ENCODE results near the gene DENND2A.

The DENND2A gene

DNA sequence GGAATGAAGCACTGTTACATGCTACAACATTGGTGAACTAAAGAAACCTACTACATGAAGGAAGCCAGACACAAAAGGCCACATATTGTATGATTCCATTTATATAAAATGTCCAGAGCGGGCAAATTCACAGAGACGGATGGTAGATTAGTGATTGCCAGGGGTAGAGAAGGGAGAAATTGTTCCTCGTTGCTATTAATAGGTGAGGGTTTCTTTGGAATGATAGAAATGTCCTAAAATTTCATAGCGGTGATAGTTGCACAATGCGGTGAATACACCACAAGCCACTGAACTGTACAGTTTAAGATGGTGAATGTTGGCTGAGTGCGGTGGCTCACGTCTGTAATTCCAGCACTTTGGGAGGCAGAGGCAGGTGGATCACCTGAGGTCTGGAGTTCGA lies 29.0 kb downstream of the DENND2A start:
- no peak for DNase-seq

DNA sequence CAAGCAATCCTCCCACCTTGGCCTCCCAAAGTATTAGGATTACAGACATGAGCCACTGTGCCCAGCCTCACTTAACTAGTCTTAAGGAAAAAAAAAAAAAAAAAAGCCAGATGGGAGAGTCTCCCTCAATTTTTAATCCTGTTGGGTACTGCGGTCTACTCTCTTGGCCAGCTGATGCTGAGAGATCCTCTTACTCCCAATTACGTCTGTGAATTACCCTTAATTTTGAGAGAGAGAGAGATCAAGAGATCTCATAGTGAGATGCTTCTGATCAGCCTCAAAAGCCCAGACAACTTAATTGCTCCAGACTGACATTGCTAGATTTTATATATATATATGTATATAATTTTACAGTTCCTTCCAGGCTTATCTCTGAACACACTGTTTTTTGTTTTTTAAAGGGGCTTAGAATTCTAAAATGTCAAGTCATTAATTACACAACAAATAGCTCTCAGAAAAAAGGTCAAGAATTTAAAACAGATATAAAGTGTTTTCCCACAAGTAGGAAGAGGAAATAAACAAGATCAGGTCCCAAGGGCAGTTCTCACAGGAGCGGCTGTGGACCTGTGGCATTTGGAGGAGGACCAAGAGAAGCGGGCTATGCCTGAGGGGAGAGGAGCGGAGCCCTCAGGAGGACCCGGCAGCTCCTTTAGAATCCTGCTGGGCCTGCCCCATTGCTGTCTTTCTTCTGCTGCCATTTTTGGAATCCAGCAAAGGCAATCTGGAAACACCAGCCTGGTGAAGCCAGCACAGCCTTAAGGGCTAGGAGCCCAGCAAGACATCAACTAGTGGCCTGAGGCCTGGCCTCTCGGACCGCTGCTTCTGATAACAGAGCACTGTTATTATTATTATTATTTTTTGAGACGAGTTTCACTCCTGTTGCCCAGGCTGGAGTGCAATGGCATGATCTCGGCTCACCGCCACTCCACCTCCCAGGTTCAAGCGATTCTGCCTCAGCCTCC lies 30.1 kb downstream of the DENND2A start:
- no peak for DNase-seq

DNA sequence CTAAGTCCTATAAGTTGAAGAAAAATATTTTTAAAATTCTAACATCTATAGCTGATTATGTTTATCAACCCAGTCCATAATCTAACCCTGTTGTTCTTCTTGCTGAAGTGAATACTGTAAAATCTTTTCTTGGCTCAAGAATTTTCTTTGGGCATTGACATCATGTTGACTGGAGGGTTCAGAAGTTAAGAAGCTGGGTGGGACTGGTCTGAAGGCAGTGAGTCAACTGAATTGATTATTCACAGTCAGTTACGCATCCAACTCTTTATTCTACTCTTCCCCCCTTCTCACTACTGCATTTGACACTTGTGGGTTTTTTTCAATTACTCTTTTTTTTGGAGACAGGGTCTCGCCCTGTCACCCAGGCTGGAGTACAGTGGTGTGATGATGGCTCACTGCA lies 31.0 kb downstream of the DENND2A start:
- no peak for DNase-seq

DNA sequence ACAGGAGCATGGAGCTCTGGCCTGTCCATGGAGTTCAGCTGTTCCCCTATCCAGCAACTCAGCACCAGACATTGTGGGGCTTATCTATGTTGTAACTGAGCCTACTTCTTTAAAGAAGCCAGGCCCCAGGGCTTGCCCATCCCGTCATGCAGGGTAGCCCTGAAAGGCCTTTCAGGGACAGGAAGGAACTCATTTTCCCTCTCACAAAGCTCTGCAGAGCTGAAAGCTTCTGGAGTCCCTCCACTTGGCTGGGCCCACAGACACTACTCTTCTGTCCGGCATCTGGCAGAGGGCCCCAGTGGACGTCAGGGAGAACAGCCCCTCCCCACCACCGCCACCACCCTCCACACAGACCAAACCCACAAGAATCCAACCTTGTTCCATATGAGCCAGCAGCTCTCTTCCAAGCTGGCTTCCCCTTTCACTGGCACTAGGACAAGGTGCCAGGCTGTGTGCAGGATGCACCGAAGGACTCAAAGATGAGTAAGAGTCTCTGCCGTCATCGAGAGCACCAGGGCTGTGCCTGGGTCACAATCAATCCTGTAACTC lies 33.1 kb downstream of the DENND2A start:
- no peak for DNase-seq

DNA sequence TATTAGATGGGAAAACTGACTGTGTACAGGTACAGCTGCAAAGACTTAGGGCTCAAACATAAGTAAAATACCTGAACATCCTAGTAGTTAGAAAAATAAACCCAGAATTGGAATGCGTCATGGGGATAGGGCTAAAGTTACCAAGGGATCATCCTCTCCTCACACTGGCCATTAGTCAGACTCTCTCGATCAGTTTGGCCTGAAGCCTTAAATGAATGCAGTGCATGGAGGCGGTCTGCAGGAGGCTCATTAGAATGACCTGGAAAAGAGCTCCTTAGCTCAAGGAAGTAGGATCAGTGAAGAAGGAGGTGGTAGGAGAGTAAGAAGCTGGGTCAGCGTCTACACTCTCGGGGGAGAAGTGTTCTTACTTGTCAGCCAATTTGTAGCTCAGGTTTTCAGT lies 35.3 kb downstream of the DENND2A start:
- DNase-seq: no peak

DNA sequence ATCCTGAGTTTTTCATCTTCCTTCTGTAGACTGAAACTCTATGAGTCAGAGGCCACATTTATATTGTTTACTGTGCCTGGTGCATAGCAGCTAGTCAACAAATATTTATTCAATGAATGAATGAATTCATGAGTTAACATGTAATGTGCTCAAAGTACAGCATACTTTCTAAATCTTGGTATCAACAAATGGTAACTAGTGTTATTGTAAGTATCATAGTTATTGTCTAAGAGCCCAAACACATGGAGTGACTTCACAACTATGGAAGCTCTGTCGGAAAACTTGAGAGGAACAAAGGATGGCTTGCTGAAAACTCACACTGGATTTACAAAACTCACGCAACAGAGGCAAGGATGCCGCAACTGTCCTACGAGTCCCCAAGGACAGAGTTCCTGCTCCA lies 35.9 kb downstream of the DENND2A start:
- no peak for DNase-seq

DNA sequence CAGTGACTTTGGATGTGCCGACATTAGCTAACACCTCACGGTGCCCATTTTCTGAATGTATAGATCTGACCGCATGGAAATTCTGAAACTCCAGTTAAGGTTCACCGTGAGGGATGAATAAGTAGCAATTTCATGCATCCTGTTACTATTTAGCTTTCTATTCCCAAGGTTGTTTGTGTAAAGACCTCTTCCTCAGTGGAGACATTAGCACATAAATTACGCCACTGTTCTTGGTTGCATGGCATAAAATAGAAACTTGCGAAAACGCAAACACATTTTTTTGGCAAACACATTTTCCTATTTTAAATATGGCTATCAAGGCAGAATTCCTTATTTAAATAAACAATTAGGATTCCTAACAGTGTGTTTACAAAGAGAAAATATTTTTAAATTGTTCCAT lies 36.5 kb downstream of the DENND2A start:
- DNase-seq: no peak

DNA sequence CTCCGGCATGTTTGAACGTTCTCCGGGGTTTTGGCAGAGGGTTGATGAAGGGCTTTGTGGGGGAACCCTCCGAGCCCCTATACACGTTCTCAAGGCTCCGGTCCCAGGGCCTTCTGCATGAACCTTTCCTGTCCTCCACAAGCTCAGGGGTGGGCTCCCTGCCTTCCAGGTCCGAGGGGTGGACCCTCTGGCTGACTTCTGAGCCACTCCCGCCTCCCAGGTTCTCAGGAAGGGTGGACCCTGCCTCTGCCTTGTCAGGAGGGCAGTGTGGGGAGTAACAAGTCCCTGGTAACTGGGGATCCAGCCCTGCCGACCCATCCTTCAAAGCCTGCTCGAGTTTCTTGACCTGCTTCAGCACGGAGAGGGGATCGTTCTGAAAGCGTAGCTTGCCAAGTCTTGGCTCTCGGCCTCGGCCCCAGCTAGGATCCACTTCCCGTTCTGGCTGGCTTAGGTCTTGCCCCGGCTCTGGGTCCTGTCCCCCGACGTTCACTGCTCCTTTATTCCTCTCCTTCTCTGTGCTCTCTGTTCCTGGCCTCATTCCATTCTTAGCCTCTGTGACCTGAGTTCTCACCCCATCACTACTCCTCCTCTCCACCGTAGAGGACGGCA lies 38.9 kb downstream of the DENND2A start:
- no peak for DNase-seq

DNA sequence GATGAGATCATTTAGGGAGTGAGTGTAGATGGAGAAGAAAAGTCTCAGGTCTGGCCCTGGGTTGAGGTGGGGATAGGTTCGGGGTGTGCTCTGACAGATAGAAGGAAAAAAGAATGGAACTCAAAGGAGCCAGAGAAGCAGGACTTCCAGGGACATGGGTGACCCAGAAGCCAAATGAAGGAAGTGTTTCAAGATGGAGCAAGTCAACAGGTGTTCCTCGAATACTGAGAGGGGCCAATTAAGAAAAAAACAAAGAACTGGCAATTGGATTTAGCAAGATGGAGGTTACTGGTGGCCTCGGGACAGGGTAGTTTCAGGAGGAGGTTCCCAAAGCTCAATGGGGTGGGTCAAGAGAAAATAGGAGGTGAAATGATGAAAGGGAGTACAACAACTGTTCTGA lies 40.3 kb downstream of the DENND2A start:
- no peak for DNase-seq

DNA sequence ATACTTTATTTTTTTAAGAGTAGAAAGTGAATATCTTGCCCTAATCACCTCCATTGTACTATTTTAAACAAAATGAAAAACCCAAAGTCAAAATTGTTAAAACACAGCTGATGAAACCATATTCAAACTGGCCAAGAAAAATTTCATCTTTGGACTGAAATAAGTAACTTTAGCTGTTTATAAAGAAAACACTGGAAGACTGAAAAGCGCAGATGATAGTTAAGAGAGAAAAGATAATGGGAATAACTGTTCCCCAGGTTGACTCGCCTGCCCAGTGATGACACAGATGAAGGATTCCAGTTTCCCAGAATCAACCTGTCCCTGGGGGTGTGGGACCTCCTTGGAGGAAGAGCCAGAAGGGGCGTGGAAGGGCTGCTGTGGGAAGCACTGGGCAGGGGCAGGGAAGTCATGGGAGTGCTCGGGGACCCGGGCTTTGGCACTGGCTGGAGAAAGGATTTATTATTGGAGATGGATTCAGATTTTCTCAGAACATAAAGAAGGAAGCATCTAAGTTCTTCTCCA lies 43.1 kb downstream of the DENND2A start:
- DNase-seq: no peak

DNA sequence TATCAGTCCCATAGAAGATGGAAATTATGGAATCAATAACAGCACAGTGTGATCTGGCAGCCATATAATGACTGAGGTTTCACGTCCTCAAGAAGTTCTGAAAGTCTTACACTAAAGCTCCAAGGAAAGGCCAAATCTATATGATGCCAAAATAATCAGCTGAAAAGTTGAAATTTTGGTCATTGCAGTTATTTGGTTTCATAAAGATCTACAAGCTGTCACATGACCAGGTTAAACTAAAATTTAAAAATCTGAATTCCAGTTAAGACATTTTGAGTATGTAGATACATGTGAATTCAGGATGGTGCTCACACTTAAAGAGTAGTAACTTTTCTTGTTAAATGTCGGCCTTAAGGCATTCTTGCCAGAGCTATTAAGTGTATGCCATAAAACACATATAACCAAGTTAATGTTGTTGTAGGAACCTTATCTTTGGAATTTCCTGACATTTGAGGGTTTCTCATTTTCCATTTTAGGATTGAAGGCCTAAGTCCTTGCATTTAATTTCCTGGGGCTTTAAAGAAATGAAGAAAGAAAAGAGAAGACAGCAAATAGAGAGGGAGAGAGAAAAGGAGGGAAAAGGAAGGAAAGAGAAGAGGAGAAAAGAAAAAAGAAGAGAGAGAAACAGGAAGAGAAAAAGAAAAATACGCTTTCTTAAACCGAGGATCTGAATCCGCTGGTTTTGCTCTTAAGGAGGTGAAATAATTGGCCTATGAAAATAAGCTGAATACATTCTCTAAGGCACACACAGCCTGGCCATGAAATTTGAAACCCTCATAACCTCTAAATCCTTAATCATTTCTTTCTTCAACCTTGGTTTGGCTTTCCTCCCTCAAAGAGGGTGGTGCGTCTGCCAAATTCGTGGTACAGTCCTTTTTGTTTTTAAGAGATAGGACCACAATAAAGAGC lies 43.8 kb downstream of the DENND2A start:
- DNase-seq: no peak

DNA sequence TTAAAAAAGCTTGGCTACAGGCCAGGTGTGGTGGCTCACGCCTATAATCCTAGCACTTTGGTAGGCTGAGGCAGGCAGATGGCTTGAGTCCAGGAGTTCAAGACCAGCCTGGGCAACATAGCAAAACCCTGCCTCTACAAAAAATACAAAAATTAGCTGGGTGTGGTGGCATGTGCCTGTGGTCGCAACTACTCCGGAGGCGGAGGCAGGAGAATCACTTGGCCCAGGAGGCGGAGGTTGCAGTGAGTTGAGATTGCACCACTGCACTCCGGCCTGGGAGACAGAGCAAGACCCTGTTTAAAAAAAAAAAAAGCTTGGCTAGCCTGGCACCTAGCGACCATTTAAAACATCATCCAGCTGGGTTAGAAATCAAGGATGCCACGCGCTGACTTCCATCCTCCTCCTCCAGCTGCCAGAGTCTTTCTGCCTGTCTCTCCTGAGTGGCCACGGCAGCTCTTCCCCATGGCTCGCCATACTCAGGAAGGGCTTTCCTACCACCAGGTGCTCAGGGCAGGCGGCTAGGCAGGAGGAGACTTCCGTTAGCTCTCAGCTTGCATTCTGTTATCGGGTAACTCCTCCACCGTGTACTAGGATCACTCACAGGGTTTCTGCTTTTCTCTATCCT lies 45.0 kb downstream of the DENND2A start:
- no peak for DNase-seq

DNA sequence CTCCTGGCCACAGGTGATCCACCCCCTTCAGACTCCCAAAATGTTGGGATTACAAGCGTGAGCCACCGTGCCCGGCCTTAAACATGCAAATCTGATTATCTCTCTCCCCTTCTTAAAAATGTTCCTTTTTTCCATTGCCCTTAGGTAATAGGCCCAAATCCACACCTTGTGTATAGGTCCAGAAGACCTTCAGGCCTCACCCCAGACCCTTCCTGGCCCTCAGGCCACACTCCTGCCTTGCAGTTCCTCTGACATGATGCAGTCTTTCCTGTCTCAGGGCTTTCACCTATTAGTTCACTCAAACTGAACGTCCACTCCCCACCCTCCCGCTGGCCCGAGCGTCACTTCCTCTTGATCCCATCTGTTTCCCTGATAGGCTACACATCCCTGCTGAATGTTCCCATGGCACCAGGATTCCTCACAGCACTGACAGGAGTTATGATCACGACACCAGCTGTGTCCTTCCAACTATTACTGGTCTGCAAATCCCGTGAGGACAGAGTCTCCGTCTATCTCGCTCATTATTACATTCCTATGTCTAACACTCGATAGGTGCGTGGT lies 46.4 kb downstream of the DENND2A start:
- DNase-seq: no peak

DNA sequence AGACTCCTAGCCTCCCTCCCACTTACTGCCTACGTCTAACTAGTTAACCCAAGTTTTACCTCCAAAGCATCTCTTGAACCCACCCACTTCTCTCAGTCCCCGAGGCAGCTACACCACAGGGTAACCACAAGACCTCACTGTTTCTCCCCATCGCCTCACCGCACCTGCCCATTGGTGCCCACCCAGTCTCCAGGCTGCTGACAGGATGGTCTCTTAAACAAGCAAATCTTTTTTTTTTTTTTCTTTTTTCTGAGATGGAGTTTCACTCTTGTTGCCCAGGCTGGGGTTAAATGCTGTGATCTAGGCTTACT lies 47.0 kb downstream of the DENND2A start:
- no peak for DNase-seq

DNA sequence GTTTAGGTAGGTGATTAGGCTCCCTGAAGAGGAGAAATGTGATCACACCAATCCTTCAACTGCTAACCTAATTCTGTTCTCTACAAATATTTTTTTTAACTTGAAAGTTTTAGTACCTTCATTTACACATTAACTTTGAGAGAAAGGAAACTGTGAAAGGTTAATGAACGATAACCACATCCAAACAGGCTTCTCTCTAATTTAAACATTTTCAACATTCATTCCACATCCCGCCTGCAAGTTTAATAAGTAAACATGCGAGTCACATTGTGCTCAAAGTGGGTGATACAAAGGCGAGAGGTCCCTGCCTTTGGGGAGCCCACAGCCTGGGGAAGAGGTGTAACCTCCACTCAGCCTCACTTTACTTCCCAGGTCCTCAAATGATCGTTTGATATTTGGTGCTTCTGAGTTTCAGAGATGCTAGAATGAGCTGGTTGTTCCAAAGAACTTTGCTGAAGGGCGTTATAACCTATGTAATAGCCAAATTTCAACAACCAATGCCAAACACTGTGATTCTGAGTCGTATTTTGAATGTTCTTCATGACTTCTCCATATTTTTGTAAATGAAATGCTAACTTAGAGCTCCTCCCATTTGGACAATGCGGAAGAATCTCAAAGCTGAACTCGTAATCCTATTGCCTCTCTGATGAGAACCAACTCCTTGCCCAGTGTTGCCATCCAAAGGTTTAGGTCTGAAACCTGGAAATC lies 47.5 kb downstream of the DENND2A start:
- no peak for DNase-seq

DNA sequence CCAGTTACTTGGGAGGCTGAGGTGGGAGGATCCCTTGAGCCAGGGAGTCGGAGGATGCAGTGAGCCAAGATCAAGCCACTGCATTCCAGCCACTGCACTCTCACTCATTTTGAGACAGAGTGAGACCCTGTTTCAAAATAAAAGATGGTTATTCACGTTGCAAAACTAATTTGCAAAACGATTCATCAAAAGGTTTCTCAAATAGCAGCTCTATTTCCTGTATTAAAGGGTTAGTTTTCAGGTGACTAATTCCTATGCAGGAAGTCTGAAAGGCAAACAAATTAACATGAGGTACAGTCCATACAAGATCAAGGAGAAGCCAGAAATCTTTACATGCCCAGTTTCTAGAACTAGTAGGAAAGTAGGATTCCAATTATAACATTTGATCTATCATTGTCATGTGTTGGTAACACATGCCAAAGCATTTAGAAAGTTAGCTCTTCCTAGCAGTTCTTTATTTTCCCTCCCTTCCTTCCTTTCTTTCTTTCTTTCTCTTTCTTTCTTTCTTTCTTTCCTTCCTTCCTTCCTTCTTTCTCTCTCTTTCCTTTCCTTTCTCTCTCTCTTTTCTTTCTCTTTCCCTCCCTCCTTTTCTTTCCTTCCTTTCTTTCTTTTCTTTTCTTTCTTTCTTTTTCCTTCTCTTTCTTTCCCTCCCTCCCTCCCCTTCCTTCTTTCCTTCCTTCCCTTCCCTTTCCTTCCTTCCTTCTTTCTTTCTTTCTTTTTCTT lies 49.3 kb downstream of the DENND2A start:
- DNase-seq: no peak

DNA sequence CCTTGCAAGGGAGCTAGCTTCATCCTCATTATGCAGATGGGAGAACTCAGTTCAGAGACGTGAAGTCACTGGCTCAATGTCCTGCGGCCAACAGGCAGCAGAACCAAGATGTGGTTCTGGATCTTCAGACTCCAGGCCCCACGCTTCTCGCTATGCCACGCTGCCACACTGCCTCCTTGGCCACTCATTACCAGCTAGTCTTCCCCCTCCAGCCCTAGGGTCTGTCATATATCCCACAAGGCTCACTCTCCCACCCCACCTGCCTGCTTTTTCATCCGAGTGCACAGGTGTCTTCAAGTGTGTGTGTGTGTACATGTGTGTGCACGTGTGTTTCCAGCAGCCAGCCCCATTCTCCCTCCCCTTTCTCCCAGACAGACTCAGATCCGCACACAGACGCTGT lies 53.4 kb downstream of the DENND2A start:
- DNase-seq: no peak

DNA sequence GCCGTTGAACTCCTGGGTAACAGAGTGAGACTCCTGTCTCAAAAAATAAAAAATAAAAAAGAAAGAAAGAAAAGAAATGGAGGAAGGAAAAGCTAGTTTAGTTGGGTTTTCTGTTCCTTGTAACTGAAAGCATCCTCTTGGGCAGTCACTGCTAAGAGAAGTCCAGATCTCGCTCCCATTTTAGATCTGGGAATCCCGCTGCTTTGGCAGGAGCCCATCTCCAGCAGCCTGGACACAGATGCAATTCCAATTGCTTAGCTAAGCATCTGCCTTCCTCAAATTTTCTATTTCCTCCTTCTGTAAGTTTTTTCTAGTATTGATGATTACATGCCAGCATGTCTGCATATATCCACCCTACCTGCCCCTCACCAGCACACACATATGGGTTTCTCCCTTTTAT lies 54.1 kb downstream of the DENND2A start:
- DNase-seq: no peak

DNA sequence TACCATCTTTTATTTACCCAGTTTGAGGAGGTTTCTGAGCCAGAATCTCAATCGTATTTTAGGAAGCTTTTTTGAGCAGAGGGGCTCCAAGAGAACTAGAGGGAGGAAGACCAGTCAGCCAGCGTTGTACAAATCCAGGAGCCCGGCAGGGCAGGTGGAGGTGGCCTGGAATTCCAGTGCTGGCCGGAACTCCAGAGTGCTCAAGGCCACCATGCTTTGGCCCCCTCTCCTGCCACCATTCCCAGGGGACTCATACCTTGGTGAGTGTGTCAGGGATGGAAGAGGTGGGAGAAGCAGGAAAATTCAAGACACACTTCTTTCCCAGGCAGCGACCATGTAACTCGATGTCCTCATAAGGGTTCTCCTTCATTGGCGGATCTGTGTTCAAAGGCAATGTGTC lies 55.3 kb downstream of the DENND2A start:
- no peak for DNase-seq

DNA sequence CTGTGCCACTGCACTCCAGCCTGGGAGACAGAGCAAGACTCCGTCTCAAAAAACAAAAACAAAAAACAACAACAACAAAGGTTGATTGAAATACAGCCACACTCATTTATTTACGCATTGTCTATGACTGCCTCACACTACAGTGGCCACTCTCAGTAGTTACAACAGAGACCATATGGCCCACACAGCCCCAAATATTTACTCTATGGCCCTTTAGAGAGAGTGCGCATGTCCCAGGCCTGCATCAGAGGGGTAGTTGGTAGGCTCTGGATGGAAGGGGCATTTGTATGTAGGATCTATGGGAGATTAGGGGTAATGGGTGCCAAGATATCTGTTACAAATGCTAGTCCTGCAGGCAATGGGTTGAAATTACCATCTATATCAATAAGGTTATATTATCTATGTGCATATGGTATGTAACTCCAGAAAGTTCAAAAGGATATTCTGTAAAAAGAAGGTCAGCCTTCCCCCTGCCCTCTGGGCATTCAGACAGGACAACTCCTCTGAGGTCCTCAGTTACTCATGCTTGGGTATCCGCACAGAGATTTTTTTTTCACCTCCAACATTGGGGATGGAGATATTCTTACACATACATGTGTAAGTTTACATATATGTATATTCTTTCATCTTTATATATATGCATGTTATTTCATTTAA lies 56.3 kb downstream of the DENND2A start:
- no peak for DNase-seq

Data from stimulated activated CD4-positive, alpha-beta T cell treated with anti-CD3 and anti-CD28 coated beads, Interleukin-1b, Interleukin-23, amount 100 ng/mL, for 48 hours (primary cell).